Measurements from ENCODE around the gene SLIT3. TPM values are rescaled to one million over a fixed set of nuclear protein-coding genes. Genes with fewer than 3 reads are reported as not detected.

SLIT3 gene
- total RNA-seq, 1 donor from 2014 or later, result 3.1 TPM

- TF ChIP-seq CTCF (conservative IDR thresholded peaks at IDR 0.05; ENCODE audit: low read depth, low read length), result no peak
- no peak for DNase-seq (ENCODE audit: low read depth)
- H3K4me3 ChIP-seq (ENCODE audit: low read depth, low read length), result no peak overlapping the region
Observed at GRCh38 chr5:169166078-169166477, 134.9 kb downstream of the SLIT3 start.

- H3K4me3 ChIP-seq (ENCODE audit: low read depth, low read length), result no peak overlapping the region
- DNase-seq (ENCODE audit: low read depth), result no peak
- TF ChIP-seq CTCF (conservative IDR thresholded peaks at IDR 0.05; ENCODE audit: low read depth, low read length), result no peak
Observed at GRCh38 chr5:169165052-169165451, 135.9 kb downstream of the SLIT3 start.

GRCh38 chr5:169164481-169164925, 136.4 kb downstream of the SLIT3 start:
- no peak for DNase-seq (ENCODE audit: low read depth)
- no peak for TF ChIP-seq CTCF (conservative IDR thresholded peaks at IDR 0.05; ENCODE audit: low read depth, low read length)
- no peak overlapping the region for H3K4me3 ChIP-seq (ENCODE audit: low read depth, low read length)

GRCh38 chr5:169162407-169162806, 138.5 kb downstream of the SLIT3 start:
- no peak for DNase-seq (ENCODE audit: low read depth)
- no peak for TF ChIP-seq CTCF (conservative IDR thresholded peaks at IDR 0.05; ENCODE audit: low read depth, low read length)

GRCh38 chr5:169161022-169161680, 139.8 kb downstream of the SLIT3 start:
- TF ChIP-seq CTCF (conservative IDR thresholded peaks at IDR 0.05; ENCODE audit: low read depth, low read length), result no peak
- peak; percentile 40 for DNase-seq (ENCODE audit: low read depth)
- no peak overlapping the region for H3K4me3 ChIP-seq (ENCODE audit: low read depth, low read length)

More at GRCh38 chr5:169162407-169162806, 138.5 kb downstream of the SLIT3 start:
- no peak overlapping the region for H3K4me3 ChIP-seq (ENCODE audit: low read depth, low read length)

GRCh38 chr5:169160405-169160901, 140.5 kb downstream of the SLIT3 start:
- TF ChIP-seq CTCF (conservative IDR thresholded peaks at IDR 0.05; ENCODE audit: low read depth, low read length), result peak; percentile 26
- H3K4me3 ChIP-seq (ENCODE audit: low read depth, low read length), result no peak overlapping the region
- DNase-seq (ENCODE audit: low read depth), result no peak

GRCh38 chr5:169158764-169159163, 142.2 kb downstream of the SLIT3 start:
- no peak for DNase-seq (ENCODE audit: low read depth)
- H3K4me3 ChIP-seq (ENCODE audit: low read depth, low read length), result no peak overlapping the region
- TF ChIP-seq CTCF (conservative IDR thresholded peaks at IDR 0.05; ENCODE audit: low read depth, low read length), result no peak
